Measurements from ENCODE around the gene CAVIN1.
"Not testable (repeated sequence)": the region's sequence is repeated elsewhere in the genome, so short reads cannot be mapped to it uniquely, and the experiment has no call there.

CAVIN1 gene

GRCh38 chr17:42428141-42428944 lies 5.3 kb upstream of the CAVIN1 start:
- peak; percentile 97 for DNase-seq (ENCODE audit: low read depth)
- TF ChIP-seq CTCF (conservative IDR thresholded peaks at IDR 0.05; ENCODE audit: low read depth, low read length) = peak; percentile 84
- no peak overlapping the region for H3K4me3 ChIP-seq (ENCODE audit: low read depth, low read length)

- H3K4me3 ChIP-seq (ENCODE audit: low read depth, low read length) = no peak overlapping the region
- no peak for TF ChIP-seq CTCF (conservative IDR thresholded peaks at IDR 0.05; ENCODE audit: low read depth, low read length)
- DNase-seq (ENCODE audit: low read depth) = no peak
Observed at GRCh38 chr17:42424991-42425610, 2.0 kb upstream of the CAVIN1 start.

- no peak for TF ChIP-seq CTCF (conservative IDR thresholded peaks at IDR 0.05; ENCODE audit: low read depth, low read length)
- H3K4me3 ChIP-seq (ENCODE audit: low read depth, low read length) = peak overlapping the region; percentile 97
- DNase-seq (ENCODE audit: low read depth) = no peak
Observed at GRCh38 chr17:42423766-42424165, 710 bp upstream of the CAVIN1 start.

- DNase-seq (ENCODE audit: low read depth) = peak; percentile 52
- H3K4me3 ChIP-seq (ENCODE audit: low read depth, low read length) = peak overlapping the region; percentile 97
- no peak for TF ChIP-seq CTCF (conservative IDR thresholded peaks at IDR 0.05; ENCODE audit: low read depth, low read length)
Observed at GRCh38 chr17:42422412-42422957, 571 bp downstream of the CAVIN1 start.

GRCh38 chr17:42421507-42422338 lies 1.3 kb downstream of the CAVIN1 start:
- peak overlapping the region; percentile 97 for H3K4me3 ChIP-seq (ENCODE audit: low read depth, low read length)
- DNase-seq (ENCODE audit: low read depth) = no peak
- TF ChIP-seq CTCF (conservative IDR thresholded peaks at IDR 0.05; ENCODE audit: low read depth, low read length) = no peak

GRCh38 chr17:42421136-42421506 lies 1.9 kb downstream of the CAVIN1 start:
- no peak for TF ChIP-seq CTCF (conservative IDR thresholded peaks at IDR 0.05; ENCODE audit: low read depth, low read length)
- peak overlapping the region; percentile 97 for H3K4me3 ChIP-seq (ENCODE audit: low read depth, low read length)
- no peak for DNase-seq (ENCODE audit: low read depth)

- DNase-seq (ENCODE audit: low read depth); H3K4me3 ChIP-seq (ENCODE audit: low read depth, low read length): not testable (repeated sequence)
Observed at GRCh38 chr17:42417981-42418380, 5.1 kb downstream of the CAVIN1 start.

Measured in choroid plexus epithelial cell (primary cell).